GM12801 (cell line): ENCODE data around the gene GAPDHS.

Source experiments
- CTCF ChIP-seq: IDR thresholded peaks from one replicate; pipeline ENCODE4 v1.5.1; 2011; ENCODE audit warnings: control low read depth; ENCODE audit not compliant: insufficient read length; ENCODE audit errors: extremely low read depth

Gene GAPDHS

GRCh38 chr19:35529241-35530218, 3.7 kb upstream of the GAPDHS start:
- TF ChIP-seq CTCF: no peak

- no peak for TF ChIP-seq CTCF
Observed at GRCh38 chr19:35531291-35531690, 2.0 kb upstream of the GAPDHS start.

GRCh38 chr19:35533822-35534392, 651 bp downstream of the GAPDHS start:
- no peak for TF ChIP-seq CTCF

- no peak for TF ChIP-seq CTCF
Observed at GRCh38 chr19:35534803-35535480, 1.7 kb downstream of the GAPDHS start.

- TF ChIP-seq CTCF: no peak
Observed at GRCh38 chr19:35539314-35539713, 6.1 kb downstream of the GAPDHS start.

GRCh38 chr19:35539850-35540249, 6.6 kb downstream of the GAPDHS start:
- no peak for TF ChIP-seq CTCF

GRCh38 chr19:35540356-35540927, 7.2 kb downstream of the GAPDHS start:
- no peak for TF ChIP-seq CTCF
